SK-N-MC (cell line): Measurements from ENCODE around the gene ALKBH2.

Source experiments
- EZH2 ChIP-seq: fragments of 200-600 bp; sonication (generic); IDR thresholded peaks from one replicate; pipeline ENCODE4 v1.6.1; 2017; ENCODE audit warnings: antibody characterized with exemption
- FOXP2 ChIP-seq: optimal IDR thresholded peaks from 2 replicates; pipeline ENCODE3; 2011; ENCODE audit warnings: mild to moderate bottlenecking, moderate library complexity; ENCODE audit not compliant: insufficient read depth; ENCODE audit errors: extremely low read length, control extremely low read depth
- POLR2AphosphoS5 ChIP-seq: IDR thresholded peaks from 2 replicates; pipeline ENCODE4 v1.6.1; 2012; ENCODE audit warnings: mild to moderate bottlenecking, low read depth, low read length, borderline replicate concordance

DNA sequence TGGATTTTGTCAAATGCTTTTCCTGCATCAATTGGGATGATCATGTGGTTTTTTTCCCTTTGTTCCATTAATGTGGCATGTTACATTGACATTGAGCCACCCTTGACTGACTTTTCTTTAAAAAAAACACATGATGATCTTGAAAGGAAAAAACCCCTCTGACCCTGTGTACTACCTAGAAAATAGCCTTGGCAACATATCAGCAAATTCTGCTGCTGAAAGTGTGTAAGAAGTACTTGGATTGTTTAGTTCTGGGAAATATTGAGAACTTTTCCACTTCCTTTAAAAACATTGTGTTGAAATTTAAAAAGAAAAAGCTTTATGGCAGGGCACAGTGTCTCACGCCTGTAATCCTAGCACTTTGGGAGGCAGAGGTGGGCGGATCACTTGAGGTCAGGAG is 43.8 kb upstream of the ALKBH2 start:
- no peak for TF ChIP-seq EZH2
- TF ChIP-seq POLR2AphosphoS5: no peak
- no peak for TF ChIP-seq FOXP2
